NCI-H1417 (cell line): ENCODE measurements around the gene CRHBP.
A peak's percentile ranks its signal among the peaks of the same experiment; 100 is the strongest.
"Not testable (repeated sequence)": the region's sequence is repeated elsewhere in the genome, so short reads cannot be mapped to it uniquely, and the experiment has no call there.

Experiments used
- DNase-seq, 3 experiments: peaks; one replicate each; lab custom pipeline; 2025; lab: John Stamatoyannopoulos, UW

CRHBP gene

GRCh38 chr5:76958991-76959767, 6.3 kb downstream of the CRHBP start:
- no peak for DNase-seq

- DNase-seq, result no peak
Measured at GRCh38 chr5:76960004-76960625, 7.3 kb downstream of the CRHBP start.

GRCh38 chr5:76964060-76964459, 11.2 kb downstream of the CRHBP start:
- no peak for DNase-seq

- no peak for DNase-seq
Measured at GRCh38 chr5:76971511-76971910, 18.7 kb downstream of the CRHBP start.

GRCh38 chr5:76972689-76973088, 19.8 kb downstream of the CRHBP start:
- no peak for DNase-seq

- DNase-seq, result no peak
Measured at GRCh38 chr5:76974785-76975184, 21.9 kb downstream of the CRHBP start.

- DNase-seq, result no peak
Measured at GRCh38 chr5:76978869-76979268, 26.0 kb downstream of the CRHBP start.

- DNase-seq, result no peak
Measured at GRCh38 chr5:76980518-76981144, 27.8 kb downstream of the CRHBP start.

- DNase-seq, result no peak
Measured at GRCh38 chr5:76982450-76982849, 29.6 kb downstream of the CRHBP start.

- DNase-seq, result no peak
Measured at GRCh38 chr5:76983468-76983867, 30.6 kb downstream of the CRHBP start.

GRCh38 chr5:76986825-76987526, 34.1 kb downstream of the CRHBP start:
- DNase-seq, result peak; percentile 10 to 61 (median 26)

GRCh38 chr5:76990899-76991459, 38.1 kb downstream of the CRHBP start:
- no peak for DNase-seq

GRCh38 chr5:76993436-76993835, 40.6 kb downstream of the CRHBP start:
- not testable (repeated sequence) for DNase-seq

- no peak for DNase-seq
Measured at GRCh38 chr5:76994337-76994736, 41.5 kb downstream of the CRHBP start.

- not testable (repeated sequence) for DNase-seq
Measured at GRCh38 chr5:76998251-76998650, 45.4 kb downstream of the CRHBP start.

- no peak for DNase-seq
Measured at GRCh38 chr5:76999451-76999850, 46.6 kb downstream of the CRHBP start.

- DNase-seq, result no peak
Measured at GRCh38 chr5:77003246-77003645, 50.4 kb downstream of the CRHBP start.

GRCh38 chr5:77006124-77006523, 53.3 kb downstream of the CRHBP start:
- DNase-seq, result no peak

GRCh38 chr5:77008413-77008812, 55.6 kb downstream of the CRHBP start:
- DNase-seq, result no peak

GRCh38 chr5:77010243-77010642, 57.4 kb downstream of the CRHBP start:
- DNase-seq, result no peak

GRCh38 chr5:77011498-77011897, 58.7 kb downstream of the CRHBP start:
- DNase-seq, result no peak

- no peak for DNase-seq
Measured at GRCh38 chr5:77012601-77013000, 59.8 kb downstream of the CRHBP start.
